K562 (cell line): Measurements from ENCODE around the gene KBTBD4. TPM values are rescaled to one million over a fixed set of nuclear protein-coding genes. Genes with fewer than 3 reads are reported as not detected.
A peak's percentile ranks its signal among the peaks of the same experiment; 100 is the strongest.

Experiments used
- ATAC-seq: fragments of 200-7000 bp; cut with Tn5 transposase; 3 replicates; pipeline ENCODE4 v1.9.1; 2020; ENCODE audit warnings: moderate library complexity
- BruUV-seq: library from RNA; stranded (reverse); fragments of 400-500 nt; replicated peaks from 2 replicates; lab custom pipeline; 2021; lab: Mats Ljungman, UMichigan
- CTCF ChIA-PET: fragments of 300-600 bp; formaldehyde crosslinking; extraction: SDS; loops from one replicate; lab custom pipeline; 2021; ENCODE audit warnings: low intra/inter-chr PET ratio; lab: Yijun Ruan, JAX
- POLR2A ChIA-PET: fragments of 300-600, 350-650 bp; sonication (Branson Sonifier 250); formaldehyde crosslinking; extraction: SDS; loops from one replicate; lab custom pipeline; 2021; ENCODE audit warnings: antibody characterized with exemption, inconsistent platforms; lab: Yijun Ruan, JAX
- DNase-seq, 4 experiments: peaks; one replicate each; pipeline versions ENCODE4 v3.0.0 to v3.0.0-alpha.2; 2011 to 2018; ENCODE audit warnings: low spot score in 3 of 4, mixed read lengths in 3 of 4; ENCODE audit errors: extremely low read depth in 1 of 4
- FAIRE-seq: peaks from 2 replicates; lab custom pipeline; 2011; peaks lifted over from hg19 to GRCh38; lab: Jason Lieb, UNC
- H2AFZ ChIP-seq: 2 replicates; pipeline ENCODE4 v1.6.0; 2011; ENCODE audit warnings: low read depth, low read length, control low read depth, inconsistent platforms
- H3K27ac ChIP-seq: fragments of 200-600 bp; 3 replicates; pipeline ENCODE4 v1.8.0; 2011; ENCODE audit warnings: low read depth, mild to moderate bottlenecking, control low read depth, inconsistent platforms, low read length, moderate library complexity, mixed read lengths; ENCODE audit errors: extremely low read depth
- H3K27me3 ChIP-seq, 2 experiments: fragments of 300-600 bp in 1 of 2; 2 replicates in 1 of 2; 3 replicates in 1 of 2; pipeline versions ENCODE4 v1.6.0 to v1.8.0; 2011; ENCODE audit warnings: inconsistent platforms in 2 of 2, low read length in 2 of 2, mild to moderate bottlenecking in 1 of 2, mixed read lengths in 1 of 2, moderate library complexity in 1 of 2; ENCODE audit not compliant: control insufficient read depth in 2 of 2, insufficient read depth in 2 of 2
- H3K36me3 ChIP-seq: fragments of 300-600 bp; 3 replicates; pipeline ENCODE4 v1.8.0; 2011; ENCODE audit warnings: mild to moderate bottlenecking, low read length, inconsistent platforms; ENCODE audit not compliant: control insufficient read depth, insufficient read depth
- H3K4me1 ChIP-seq, 2 experiments: fragments of 200-600 bp in 1 of 2; replicated peaks in 1 of 2; 2 replicates in 1 of 2; 3 replicates in 1 of 2; pipeline versions ENCODE4 v1.5.1 to v1.8.0; 2011; ENCODE audit warnings: inconsistent platforms in 2 of 2, low read length in 2 of 2, mild to moderate bottlenecking in 1 of 2, mixed read lengths in 1 of 2, moderate library complexity in 1 of 2; ENCODE audit not compliant: control insufficient read depth in 2 of 2, insufficient read depth in 2 of 2
- H3K4me2 ChIP-seq: 2 replicates; pipeline ENCODE4 v1.6.1; 2011; ENCODE audit warnings: low read length, control low read depth, inconsistent platforms, mixed read lengths; ENCODE audit not compliant: insufficient read depth
- H3K4me3 ChIP-seq: fragments of 200-600 bp; sonication (generic), shearing (Covaris generic); 2 replicates; pipeline ENCODE4 v1.5.1; 2016; ENCODE audit warnings: control low read depth, inconsistent platforms
- H3K79me2 ChIP-seq: fragments of 200-600 bp; 3 replicates; pipeline ENCODE4 v1.8.0; 2011; ENCODE audit warnings: low read length, inconsistent platforms; ENCODE audit not compliant: control insufficient read depth, insufficient read depth
- H3K9ac ChIP-seq, 2 experiments: 2 replicates each; pipeline versions ENCODE4 v1.6.0 to v1.6.1; 2011; ENCODE audit warnings: low read depth in 2 of 2, low read length in 2 of 2, control low read depth in 1 of 2, inconsistent platforms in 1 of 2, mild to moderate bottlenecking in 1 of 2, mixed read lengths in 1 of 2; ENCODE audit not compliant: insufficient read depth in 1 of 2
- H3K9me1 ChIP-seq: one replicate; pipeline ENCODE4 v1.6.0; 2011; ENCODE audit warnings: inconsistent platforms, mild to moderate bottlenecking, low read length, moderate library complexity; ENCODE audit not compliant: control insufficient read depth, insufficient read depth
- H3K9me3 ChIP-seq: replicated peaks from 2 replicates; pipeline ENCODE4 v1.5.1; 2011; ENCODE audit warnings: low read depth, low read length, inconsistent platforms; ENCODE audit not compliant: control insufficient read depth, insufficient read depth
- H4K20me1 ChIP-seq: replicated peaks from 2 replicates; pipeline ENCODE4 v1.6.1; 2011; ENCODE audit warnings: low read length, inconsistent platforms, mixed read lengths; ENCODE audit not compliant: control insufficient read depth, insufficient read depth
- NCOR1 ChIP-seq: fragments of 450-650 bp; IDR thresholded peaks from 2 replicates; pipeline ENCODE4 v1.6.1; 2016; ENCODE audit warnings: mild to moderate bottlenecking, moderate library complexity
- ZBTB33 ChIP-seq: sonication (generic); formaldehyde crosslinking; IDR thresholded peaks from 2 replicates; pipeline ENCODE4 v1.8.1; 2023; ENCODE audit warnings: mild to moderate bottlenecking, missing genetic modification reagents
- WGBS: fragments of 100-300 bp; shearing (Covaris generic); methylation state at CpG from one replicate; pipeline ENCODE4 v1.1.6; 2016; ENCODE audit warnings: low coverage, mixed read lengths; ENCODE audit not compliant: insufficient coverage; ENCODE audit errors: missing lambda C conversion rate; 5-methylcytosine and 5-hydroxymethylcytosine counted together
- in situ Hi-C: fragments of 300-500 bp; cut with MboI; formaldehyde crosslinking; loops from 4 replicates; pipeline ENCODE4 v1.15.0; 2018; ENCODE audit warnings: inconsistent platforms, mixed read lengths
- intact Hi-C: fragments of 100-400 bp; cut with micrococcal nuclease; formaldehyde crosslinking; loops from 2 replicates; pipeline ENCODE4 v1.14.2; 2022
- polyA plus RNA-seq, 8 experiments: library from polyadenylated mRNA; depleted of rRNA in 4 of 8; stranded (reverse) in 5 of 8; unstranded in 3 of 8; fragments of >200 nt; fragmentation: Nextera tagmentation in 2 of 8; fragmentation: Illumina TruSeq in 1 of 8; extraction: Ambion mirVana in 2 of 8; extraction: Trizol in 1 of 8; gene quantifications; 2 replicates each; pipeline versions ENCODE4 v1.2.1 to v1.2.3, GENCODE V29; 2011 to 2014; ENCODE audit warnings: inconsistent platforms in 1 of 8, missing spikeins in 1 of 8
- total RNA-seq, 7 experiments: library from RNA; depleted of rRNA in 6 of 7; stranded (reverse); fragments of >200 nt in 6 of 7; fragmentation: Illumina TruSeq in 2 of 7; extraction: Trizol in 2 of 7; gene quantifications; 2 replicates each; pipeline versions ENCODE4 v1.2.1 to v1.2.3, GENCODE V29; 2011 to 2021; ENCODE audit warnings: low replicate concordance in 1 of 7

KBTBD4 gene
- total and polyA plus RNA-seq, 9 of the 15 experiments (the other 6 are each of a cell fraction or from before 2014, with no cell fraction given), result 7.0 to 33.9 (median 13.3) TPM

GRCh38 chr11:47589977-47590861, 11.4 kb upstream of the KBTBD4 start:
- BruUV-seq, result no TSS peak
- H3K9ac ChIP-seq, result no peak overlapping the region
- no peaks in the 10 kb centered on the region for H3K79me2 ChIP-seq
- no peak overlapping the region for H2AFZ ChIP-seq
- H3K4me3 ChIP-seq, result no peak overlapping the region
- intact Hi-C loops (no loop called here), in situ Hi-C loops (no loop called here)
- no peak overlapping the region for H3K4me2 ChIP-seq
- POLR2A ChIA-PET, result no interaction called here
- no peaks in the 10 kb centered on the region for H3K9me3 ChIP-seq
- H4K20me1 ChIP-seq, result no peaks in the 10 kb centered on the region
- peaks cover 21 to 29% of the 10 kb centered on the region in 2 experiments for H3K27me3 ChIP-seq
- WGBS, result 95% methylated on average over 53 of the region's 122 CpGs
- no peak overlapping the region for H3K27ac ChIP-seq
- FAIRE-seq (no peak), ATAC-seq (no peak), DNase-seq (no peak)
- H3K9me1 ChIP-seq, result peaks cover 3% of the 10 kb centered on the region
- CTCF ChIA-PET, result no interaction called here
- TF ChIP-seq ZBTB33 (CRISPR knock-in tag) (peak; percentile 83; the same call in 1 of the 2 replicates), NCOR1 (no peak)
- peaks cover under 1% of the 10 kb centered on the region; the same call in 1 of the 3 replicates for H3K36me3 ChIP-seq
- H3K4me1 ChIP-seq, result peaks cover 0 to 21% of the 10 kb centered on the region in 2 experiments; a peak in 2 of 5 replicates
